ENCODE measurements around the gene COX4I1. TPM values are rescaled to one million over a fixed set of nuclear protein-coding genes. Genes with fewer than 3 reads are reported as not detected.

The COX4I1 gene
- total RNA-seq, 1 donor from 2014 or later = 308 TPM

DNA sequence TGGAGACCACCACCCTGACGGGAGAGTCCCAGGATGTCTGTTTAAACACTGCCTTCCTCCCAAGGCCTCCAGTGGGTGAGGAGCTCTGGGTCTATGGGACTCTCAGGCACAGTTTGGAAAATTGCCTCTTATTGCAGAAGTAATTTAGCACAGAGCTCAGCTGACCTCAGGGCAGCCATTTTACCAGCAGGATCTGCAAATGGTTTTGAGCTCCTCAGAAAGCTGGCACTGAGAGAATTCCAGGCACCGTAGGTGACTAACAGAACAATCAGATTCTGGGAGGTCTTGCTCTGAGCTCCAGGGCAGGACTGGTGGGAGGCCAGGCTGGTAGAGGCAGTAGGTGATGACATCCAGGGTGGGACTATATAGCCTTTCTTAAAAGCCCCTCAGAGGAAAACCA, 31.3 kb upstream of the COX4I1 start:
- H3K79me2 ChIP-seq (ENCODE audit: low read depth) = no peaks in the 10 kb centered on the region
- no peaks in the 10 kb centered on the region for H4K20me1 ChIP-seq (ENCODE audit: low read depth)
- H3K4me3 ChIP-seq = no peak overlapping the region
- Mint-ChIP-seq H3K4me3 (no peak overlapping the region), H3K27ac (peak overlapping the region; percentile 57), H3K27me3 (ENCODE audit: insufficient read depth, low read depth) (peaks cover 4% of the 10 kb centered on the region), H3K4me1 (peaks cover 29% of the 10 kb centered on the region), H3K9me3 (no peaks in the 10 kb centered on the region), H3K36me3 (peaks cover 3% of the 10 kb centered on the region)
- H3K36me3 ChIP-seq = no peaks in the 10 kb centered on the region
- peak; percentile 59 for DNase-seq (ENCODE audit: low spot score)
- H3K9me3 ChIP-seq (ENCODE audit: low read depth) = no peaks in the 10 kb centered on the region
- H3K4me2 ChIP-seq = no peak overlapping the region
- TF ChIP-seq, protein P1, sequence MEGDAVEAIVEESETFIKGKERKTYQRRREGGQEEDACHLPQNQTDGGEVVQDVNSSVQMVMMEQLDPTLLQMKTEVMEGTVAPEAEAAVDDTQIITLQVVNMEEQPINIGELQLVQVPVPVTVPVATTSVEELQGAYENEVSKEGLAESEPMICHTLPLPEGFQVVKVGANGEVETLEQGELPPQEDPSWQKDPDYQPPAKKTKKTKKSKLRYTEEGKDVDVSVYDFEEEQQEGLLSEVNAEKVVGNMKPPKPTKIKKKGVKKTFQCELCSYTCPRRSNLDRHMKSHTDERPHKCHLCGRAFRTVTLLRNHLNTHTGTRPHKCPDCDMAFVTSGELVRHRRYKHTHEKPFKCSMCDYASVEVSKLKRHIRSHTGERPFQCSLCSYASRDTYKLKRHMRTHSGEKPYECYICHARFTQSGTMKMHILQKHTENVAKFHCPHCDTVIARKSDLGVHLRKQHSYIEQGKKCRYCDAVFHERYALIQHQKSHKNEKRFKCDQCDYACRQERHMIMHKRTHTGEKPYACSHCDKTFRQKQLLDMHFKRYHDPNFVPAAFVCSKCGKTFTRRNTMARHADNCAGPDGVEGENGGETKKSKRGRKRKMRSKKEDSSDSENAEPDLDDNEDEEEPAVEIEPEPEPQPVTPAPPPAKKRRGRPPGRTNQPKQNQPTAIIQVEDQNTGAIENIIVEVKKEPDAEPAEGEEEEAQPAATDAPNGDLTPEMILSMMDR (IDR thresholded peaks at IDR 0.05) = no peak
- TF ChIP-seq EZH2 (IDR thresholded peaks at IDR 0.05) = no peak
- TF ChIP-seq EZH2phosphoT487 (IDR thresholded peaks at IDR 0.05) = no peak
- H3K4me1 ChIP-seq = peaks cover 17% of the 10 kb centered on the region
- H3K27ac ChIP-seq = no peak overlapping the region
- H2AFZ ChIP-seq (replicated peaks) = no peak overlapping the region
- no peaks in the 10 kb centered on the region for H3K27me3 ChIP-seq
- H3K9ac ChIP-seq = no peak overlapping the region
- peaks cover 11% of the 10 kb centered on the region for H3F3A ChIP-seq (ENCODE audit: low read depth)

- Histone ChIP-seq H3F3A (ENCODE audit: low read depth) (peaks cover 11% of the 10 kb centered on the region), H3K4me1 (peaks cover 17% of the 10 kb centered on the region), H3K9ac (no peak overlapping the region), H3K79me2 (ENCODE audit: low read depth) (no peaks in the 10 kb centered on the region), H2AFZ (replicated peaks) (no peak overlapping the region), H3K27ac (no peak overlapping the region), H3K4me2 (no peak overlapping the region), H4K20me1 (ENCODE audit: low read depth) (no peaks in the 10 kb centered on the region), H3K9me3 (ENCODE audit: low read depth) (no peaks in the 10 kb centered on the region), H3K36me3 (no peaks in the 10 kb centered on the region), H3K27me3 (no peaks in the 10 kb centered on the region), H3K4me3 (no peak overlapping the region)
- no peaks in the 10 kb centered on the region for H3K27me3 Mint-ChIP-seq (ENCODE audit: insufficient read depth, low read depth)
- no peak for DNase-seq (ENCODE audit: low spot score)
- H3K36me3 Mint-ChIP-seq = peaks cover 3% of the 10 kb centered on the region
- H3K4me3 Mint-ChIP-seq = no peak overlapping the region
- TF ChIP-seq EZH2phosphoT487 (IDR thresholded peaks at IDR 0.05) = no peak
- TF ChIP-seq, protein P1 (IDR thresholded peaks at IDR 0.05) = no peak
- no peak for TF ChIP-seq EZH2 (IDR thresholded peaks at IDR 0.05)
- no peak overlapping the region for H3K27ac Mint-ChIP-seq
- peaks cover 20% of the 10 kb centered on the region for H3K4me1 Mint-ChIP-seq
- H3K9me3 Mint-ChIP-seq = no peaks in the 10 kb centered on the region
Observed at GRCh38 chr16:85770741-85771140, 28.8 kb upstream of the COX4I1 start.

GRCh38 chr16:85773044-85773443, 26.5 kb upstream of the COX4I1 start:
- no peaks in the 10 kb centered on the region for H3K36me3 ChIP-seq
- peaks cover 7% of the 10 kb centered on the region for H3K4me1 ChIP-seq
- H2AFZ ChIP-seq (replicated peaks) = no peak overlapping the region
- Mint-ChIP-seq H3K27ac (no peak overlapping the region), H3K4me1 (peaks cover 7% of the 10 kb centered on the region), H3K9me3 (no peaks in the 10 kb centered on the region), H3K27me3 (ENCODE audit: insufficient read depth, low read depth) (no peaks in the 10 kb centered on the region), H3K4me3 (no peak overlapping the region), H3K36me3 (peaks cover 3% of the 10 kb centered on the region)
- no peak overlapping the region for H3K4me2 ChIP-seq
- no peaks in the 10 kb centered on the region for H3K9me3 ChIP-seq (ENCODE audit: low read depth)
- H3K79me2 ChIP-seq (ENCODE audit: low read depth) = no peaks in the 10 kb centered on the region
- H3F3A ChIP-seq (ENCODE audit: low read depth) = peaks cover 12% of the 10 kb centered on the region
- no peak overlapping the region for H3K27ac ChIP-seq
- no peak overlapping the region for H3K9ac ChIP-seq
- no peak overlapping the region for H3K4me3 ChIP-seq
- H3K27me3 ChIP-seq = no peaks in the 10 kb centered on the region
- no peak for DNase-seq (ENCODE audit: low spot score)
- TF ChIP-seq EZH2phosphoT487 (IDR thresholded peaks at IDR 0.05) (no peak), EZH2 (IDR thresholded peaks at IDR 0.05) (no peak)
- TF ChIP-seq, protein P1 (IDR thresholded peaks at IDR 0.05) = no peak
- no peaks in the 10 kb centered on the region for H4K20me1 ChIP-seq (ENCODE audit: low read depth)
